Measurements from ENCODE around the gene WWOX.

WWOX gene

GRCh38 chr16:78122774-78123315 is 23.4 kb downstream of the WWOX start:
- Histone ChIP-seq H3K4me3 (ENCODE audit: low read length in 2 of 2) (no peak overlapping the region), H3K36me3 (ENCODE audit: control insufficient read depth in 2 of 2, insufficient read depth in 2 of 2, low read length in 2 of 2) (peaks cover 0 to 4% of the 10 kb centered on the region in 2 donors), H3K4me1 (ENCODE audit: control insufficient read depth in 2 of 2, insufficient read depth in 2 of 2, low read length in 2 of 2) (peaks cover 2% of the 10 kb centered on the region in 2 donors), H3K9ac (ENCODE audit: low read depth in 1 of 2, low read length in 2 of 2) (no peak overlapping the region), H3K27me3 (ENCODE audit: control insufficient read depth in 2 of 2, insufficient read depth in 2 of 2, low read length in 2 of 2) (no peaks in the 10 kb centered on the region), H3K27ac (ENCODE audit: low read depth in 2 of 2, low read length in 2 of 2) (no peak overlapping the region), H3K9me3 (ENCODE audit: control insufficient read depth in 2 of 2, low read length in 2 of 2) (no peaks in the 10 kb centered on the region)

GRCh38 chr16:78125112-78125844 is 25.8 kb downstream of the WWOX start:
- peaks cover 0 to 9% of the 10 kb centered on the region in 2 donors for H3K4me1 ChIP-seq (ENCODE audit: control insufficient read depth in 2 of 2, insufficient read depth in 2 of 2, low read length in 2 of 2)

GRCh38 chr16:78126662-78127061 is 27.2 kb downstream of the WWOX start:
- H3K36me3 ChIP-seq (ENCODE audit: control insufficient read depth in 2 of 2, insufficient read depth in 2 of 2, low read length in 2 of 2): no peaks in the 10 kb centered on the region
- H3K4me3 ChIP-seq (ENCODE audit: low read length in 2 of 2): no peak overlapping the region
- H3K4me1 ChIP-seq (ENCODE audit: control insufficient read depth in 2 of 2, insufficient read depth in 2 of 2, low read length in 2 of 2): peaks cover 0 to 9% of the 10 kb centered on the region in 2 donors
- H3K27me3 ChIP-seq (ENCODE audit: control insufficient read depth in 2 of 2, insufficient read depth in 2 of 2, low read length in 2 of 2): no peaks in the 10 kb centered on the region
- H3K27ac ChIP-seq (ENCODE audit: low read depth in 2 of 2, low read length in 2 of 2): no peak overlapping the region
- no peak overlapping the region for H3K9ac ChIP-seq (ENCODE audit: low read depth in 1 of 2, low read length in 2 of 2)
- H3K9me3 ChIP-seq (ENCODE audit: control insufficient read depth in 2 of 2, low read length in 2 of 2): no peaks in the 10 kb centered on the region

More at GRCh38 chr16:78125112-78125844, 25.8 kb downstream of the WWOX start:
- Histone ChIP-seq H3K36me3 (ENCODE audit: control insufficient read depth in 2 of 2, insufficient read depth in 2 of 2, low read length in 2 of 2) (no peaks in the 10 kb centered on the region), H3K27me3 (ENCODE audit: control insufficient read depth in 2 of 2, insufficient read depth in 2 of 2, low read length in 2 of 2) (no peaks in the 10 kb centered on the region), H3K4me3 (ENCODE audit: low read length in 2 of 2) (no peak overlapping the region), H3K27ac (ENCODE audit: low read depth in 2 of 2, low read length in 2 of 2) (no peak overlapping the region), H3K9me3 (ENCODE audit: control insufficient read depth in 2 of 2, low read length in 2 of 2) (no peaks in the 10 kb centered on the region), H3K9ac (ENCODE audit: low read depth in 1 of 2, low read length in 2 of 2) (no peak overlapping the region)

- Histone ChIP-seq H3K36me3 (ENCODE audit: control insufficient read depth in 2 of 2, insufficient read depth in 2 of 2, low read length in 2 of 2) (no peaks in the 10 kb centered on the region), H3K27me3 (ENCODE audit: control insufficient read depth in 2 of 2, insufficient read depth in 2 of 2, low read length in 2 of 2) (no peaks in the 10 kb centered on the region), H3K9me3 (ENCODE audit: control insufficient read depth in 2 of 2, low read length in 2 of 2) (no peaks in the 10 kb centered on the region), H3K27ac (ENCODE audit: low read depth in 2 of 2, low read length in 2 of 2) (no peak overlapping the region), H3K9ac (ENCODE audit: low read depth in 1 of 2, low read length in 2 of 2) (no peak overlapping the region), H3K4me1 (ENCODE audit: control insufficient read depth in 2 of 2, insufficient read depth in 2 of 2, low read length in 2 of 2) (peaks cover 0 to 9% of the 10 kb centered on the region in 2 donors), H3K4me3 (ENCODE audit: low read length in 2 of 2) (no peak overlapping the region)
Measured at GRCh38 chr16:78127130-78127529, 27.7 kb downstream of the WWOX start.

GRCh38 chr16:78128913-78129312 is 29.5 kb downstream of the WWOX start:
- Histone ChIP-seq H3K27ac (ENCODE audit: low read depth in 2 of 2, low read length in 2 of 2) (peak overlapping the region in 1 of 2 donors; percentile 2), H3K9ac (ENCODE audit: low read depth in 1 of 2, low read length in 2 of 2) (no peak overlapping the region)

GRCh38 chr16:78129349-78129748 is 29.9 kb downstream of the WWOX start:
- Histone ChIP-seq H3K4me3 (ENCODE audit: low read length in 2 of 2) (no peak overlapping the region), H3K9ac (ENCODE audit: low read depth in 1 of 2, low read length in 2 of 2) (no peak overlapping the region), H3K27ac (ENCODE audit: low read depth in 2 of 2, low read length in 2 of 2) (peak overlapping the region in 1 of 2 donors; percentile 17), H3K27me3 (ENCODE audit: control insufficient read depth in 2 of 2, insufficient read depth in 2 of 2, low read length in 2 of 2) (no peaks in the 10 kb centered on the region), H3K36me3 (ENCODE audit: control insufficient read depth in 2 of 2, insufficient read depth in 2 of 2, low read length in 2 of 2) (no peaks in the 10 kb centered on the region), H3K9me3 (ENCODE audit: control insufficient read depth in 2 of 2, low read length in 2 of 2) (no peaks in the 10 kb centered on the region), H3K4me1 (ENCODE audit: control insufficient read depth in 2 of 2, insufficient read depth in 2 of 2, low read length in 2 of 2) (peaks cover 0 to 12% of the 10 kb centered on the region in 2 donors)

More at GRCh38 chr16:78128913-78129312, 29.5 kb downstream of the WWOX start:
- peaks cover 0 to 12% of the 10 kb centered on the region in 2 donors for H3K4me1 ChIP-seq (ENCODE audit: control insufficient read depth in 2 of 2, insufficient read depth in 2 of 2, low read length in 2 of 2)
- H3K9me3 ChIP-seq (ENCODE audit: control insufficient read depth in 2 of 2, low read length in 2 of 2): no peaks in the 10 kb centered on the region
- no peak overlapping the region for H3K4me3 ChIP-seq (ENCODE audit: low read length in 2 of 2)
- no peaks in the 10 kb centered on the region for H3K27me3 ChIP-seq (ENCODE audit: control insufficient read depth in 2 of 2, insufficient read depth in 2 of 2, low read length in 2 of 2)
- H3K36me3 ChIP-seq (ENCODE audit: control insufficient read depth in 2 of 2, insufficient read depth in 2 of 2, low read length in 2 of 2): no peaks in the 10 kb centered on the region

- Histone ChIP-seq H3K9me3 (ENCODE audit: control insufficient read depth in 2 of 2, low read length in 2 of 2) (no peaks in the 10 kb centered on the region), H3K36me3 (ENCODE audit: control insufficient read depth in 2 of 2, insufficient read depth in 2 of 2, low read length in 2 of 2) (no peaks in the 10 kb centered on the region), H3K4me1 (ENCODE audit: control insufficient read depth in 2 of 2, insufficient read depth in 2 of 2, low read length in 2 of 2) (peaks cover 0 to 12% of the 10 kb centered on the region in 2 donors), H3K27me3 (ENCODE audit: control insufficient read depth in 2 of 2, insufficient read depth in 2 of 2, low read length in 2 of 2) (no peaks in the 10 kb centered on the region), H3K4me3 (ENCODE audit: low read length in 2 of 2) (no peak overlapping the region), H3K27ac (ENCODE audit: low read depth in 2 of 2, low read length in 2 of 2) (peak overlapping the region in 1 of 2 donors; percentile 17), H3K9ac (ENCODE audit: low read depth in 1 of 2, low read length in 2 of 2) (no peak overlapping the region)
Measured at GRCh38 chr16:78130083-78130608, 30.7 kb downstream of the WWOX start.

- H3K9me3 ChIP-seq (ENCODE audit: control insufficient read depth in 2 of 2, low read length in 2 of 2): no peaks in the 10 kb centered on the region
- no peaks in the 10 kb centered on the region for H3K36me3 ChIP-seq (ENCODE audit: control insufficient read depth in 2 of 2, insufficient read depth in 2 of 2, low read length in 2 of 2)
- no peak overlapping the region for H3K9ac ChIP-seq (ENCODE audit: low read depth in 1 of 2, low read length in 2 of 2)
- H3K27me3 ChIP-seq (ENCODE audit: control insufficient read depth in 2 of 2, insufficient read depth in 2 of 2, low read length in 2 of 2): no peaks in the 10 kb centered on the region
- H3K27ac ChIP-seq (ENCODE audit: low read depth in 2 of 2, low read length in 2 of 2): peak overlapping the region in 1 of 2 donors; percentile 5
- H3K4me1 ChIP-seq (ENCODE audit: control insufficient read depth in 2 of 2, insufficient read depth in 2 of 2, low read length in 2 of 2): peaks cover 0 to 12% of the 10 kb centered on the region in 2 donors
- H3K4me3 ChIP-seq (ENCODE audit: low read length in 2 of 2): no peak overlapping the region
Measured at GRCh38 chr16:78130950-78131349, 31.5 kb downstream of the WWOX start.

- Histone ChIP-seq H3K36me3 (ENCODE audit: control insufficient read depth in 2 of 2, insufficient read depth in 2 of 2, low read length in 2 of 2) (no peaks in the 10 kb centered on the region), H3K4me3 (ENCODE audit: low read length in 2 of 2) (no peak overlapping the region), H3K4me1 (ENCODE audit: control insufficient read depth in 2 of 2, insufficient read depth in 2 of 2, low read length in 2 of 2) (peaks cover 0 to 7% of the 10 kb centered on the region in 2 donors), H3K27ac (ENCODE audit: low read depth in 2 of 2, low read length in 2 of 2) (peak overlapping the region in 1 of 2 donors; percentile 32), H3K27me3 (ENCODE audit: control insufficient read depth in 2 of 2, insufficient read depth in 2 of 2, low read length in 2 of 2) (no peaks in the 10 kb centered on the region), H3K9me3 (ENCODE audit: control insufficient read depth in 2 of 2, low read length in 2 of 2) (no peaks in the 10 kb centered on the region), H3K9ac (ENCODE audit: low read depth in 1 of 2, low read length in 2 of 2) (no peak overlapping the region)
Measured at GRCh38 chr16:78133919-78134318, 34.5 kb downstream of the WWOX start.

- Histone ChIP-seq H3K27me3 (ENCODE audit: control insufficient read depth in 2 of 2, insufficient read depth in 2 of 2, low read length in 2 of 2) (no peaks in the 10 kb centered on the region), H3K9me3 (ENCODE audit: control insufficient read depth in 2 of 2, low read length in 2 of 2) (no peaks in the 10 kb centered on the region), H3K36me3 (ENCODE audit: control insufficient read depth in 2 of 2, insufficient read depth in 2 of 2, low read length in 2 of 2) (no peaks in the 10 kb centered on the region), H3K4me1 (ENCODE audit: control insufficient read depth in 2 of 2, insufficient read depth in 2 of 2, low read length in 2 of 2) (peaks cover 0 to 3% of the 10 kb centered on the region in 2 donors), H3K27ac (ENCODE audit: low read depth in 2 of 2, low read length in 2 of 2) (no peak overlapping the region), H3K4me3 (ENCODE audit: low read length in 2 of 2) (no peak overlapping the region), H3K9ac (ENCODE audit: low read depth in 1 of 2, low read length in 2 of 2) (no peak overlapping the region)
Measured at GRCh38 chr16:78134944-78135619, 35.6 kb downstream of the WWOX start.

All from mucosa of rectum (tissue), 2 donors.